Neuron (in vitro differentiated cells): ENCODE data around the gene AP2A2.
"Not testable (repeated sequence)": the region's sequence is repeated elsewhere in the genome, so short reads cannot be mapped to it uniquely, and the experiment has no call there.

Source experiments
- H2AFZ ChIP-seq: one replicate; pipeline ENCODE4 v1.6.1; 2013; ENCODE audit warnings: low read depth, mild to moderate bottlenecking, inconsistent platforms, low read length, moderate library complexity
- H3K27me3 ChIP-seq: one replicate; pipeline ENCODE4 v1.6.1; 2013; ENCODE audit warnings: low read length; ENCODE audit not compliant: insufficient read depth
- H3K36me3 ChIP-seq: one replicate; pipeline ENCODE4 v1.6.1; 2013; ENCODE audit warnings: low read length; ENCODE audit not compliant: insufficient read depth
- H3K4me1 ChIP-seq: one replicate; pipeline ENCODE4 v1.6.1; 2013; ENCODE audit warnings: low read length; ENCODE audit not compliant: insufficient read depth
- H3K4me3 ChIP-seq: 2 replicates; pipeline ENCODE4 v1.5.1; 2013; ENCODE audit warnings: mild to moderate bottlenecking, low read length, moderate library complexity
- H3K9me3 ChIP-seq: one replicate; pipeline ENCODE4 v1.6.1; 2013; ENCODE audit warnings: low read length

The AP2A2 gene

DNA sequence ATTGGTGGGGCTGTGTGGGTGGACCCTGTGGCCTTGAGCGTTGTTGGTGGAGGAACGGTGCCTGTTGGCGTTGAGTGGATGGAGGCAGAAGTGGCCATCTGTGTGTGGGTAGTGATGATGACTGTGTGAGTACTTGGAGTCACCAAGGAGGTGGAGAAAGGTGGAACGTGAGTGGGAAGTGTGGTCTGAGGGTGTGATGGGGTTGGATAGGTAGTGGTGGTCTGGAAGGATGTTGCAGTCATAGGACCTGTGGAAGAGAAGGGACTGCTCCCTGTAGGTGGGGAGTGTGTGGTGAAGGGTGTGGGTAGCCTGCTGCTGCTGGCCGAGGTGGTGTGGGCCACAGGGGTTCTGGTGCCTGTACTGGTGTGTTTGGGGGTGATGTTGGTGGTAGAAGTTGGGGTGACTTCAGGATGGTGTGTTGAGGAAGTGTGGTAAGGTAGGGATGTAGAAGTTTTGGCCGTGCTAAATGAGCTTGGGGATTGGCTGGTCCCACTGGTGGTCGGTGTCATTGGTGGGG lies 91.0 kb downstream of the AP2A2 start:
- H3K4me3 ChIP-seq = not testable (repeated sequence)

DNA sequence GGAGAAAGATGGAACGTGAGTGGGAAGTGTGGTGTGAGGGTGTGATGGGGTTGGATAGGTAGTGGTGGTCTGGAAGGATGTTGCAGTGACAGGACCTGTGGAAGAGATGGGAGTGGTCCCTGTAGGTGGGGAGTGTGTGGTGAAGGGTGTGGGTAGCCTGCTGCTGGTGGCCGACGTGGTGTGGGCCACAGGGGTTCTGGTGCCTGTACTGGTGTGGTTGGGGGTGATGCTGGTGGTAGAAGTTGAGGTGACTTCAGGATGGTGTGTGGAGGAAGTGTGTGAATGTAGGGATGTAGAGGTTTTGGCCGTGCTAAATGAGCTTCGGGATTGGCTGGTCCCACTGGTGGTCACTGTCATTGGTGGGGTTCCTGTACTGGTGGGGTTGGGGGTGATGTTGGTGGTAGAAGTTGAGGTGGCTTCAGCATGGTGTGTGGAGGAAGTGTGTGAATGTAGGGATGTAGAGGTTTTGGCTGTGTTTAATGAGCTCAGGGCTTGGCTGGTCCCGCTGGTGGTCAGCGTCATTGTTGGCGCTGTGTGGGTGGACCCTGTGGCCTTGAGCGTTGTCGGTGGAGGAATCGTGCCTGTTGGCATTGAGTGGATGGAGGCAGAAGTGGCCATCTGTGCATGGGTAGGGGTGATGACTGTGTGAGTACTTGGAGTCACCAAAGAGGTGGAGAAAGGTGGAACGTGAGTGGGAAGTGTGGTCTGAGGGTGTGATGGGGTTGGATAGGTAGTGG lies 91.8 kb downstream of the AP2A2 start:
- Histone ChIP-seq H2AFZ (no peak overlapping the region), H3K4me1 (no peaks in the 10 kb centered on the region), H3K4me3 (no peak overlapping the region), H3K36me3 (no peaks in the 10 kb centered on the region), H3K9me3 (peaks cover 8% of the 10 kb centered on the region), H3K27me3 (no peaks in the 10 kb centered on the region)

More for the DNA sequence above, 91.0 kb downstream of the AP2A2 start:
- not testable (repeated sequence) for H3K9me3 ChIP-seq, H2AFZ ChIP-seq, H3K36me3 ChIP-seq, H3K27me3 ChIP-seq, H3K4me1 ChIP-seq

DNA sequence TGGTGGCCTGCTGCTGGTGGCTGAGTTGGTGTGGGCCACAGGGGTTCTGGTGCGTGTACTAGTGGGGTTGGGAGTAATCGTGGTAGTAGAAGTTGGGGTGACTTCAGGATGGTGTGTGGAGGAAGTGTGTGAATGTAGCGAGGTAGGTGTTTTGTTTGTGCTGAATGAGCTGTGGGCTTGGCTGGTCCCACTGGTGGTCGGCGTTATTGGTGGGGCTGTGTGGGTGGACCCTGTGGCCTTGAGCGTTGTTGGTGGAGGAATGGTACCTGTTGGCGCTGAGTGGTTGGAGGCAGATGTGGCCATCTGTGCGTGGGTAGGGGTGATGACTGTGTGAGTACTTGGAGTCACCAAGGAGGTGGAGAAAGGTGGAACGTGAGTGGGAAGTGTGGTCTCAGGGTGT lies 92.4 kb downstream of the AP2A2 start:
- H3K4me3 ChIP-seq = no peak overlapping the region
- H2AFZ ChIP-seq = no peak overlapping the region
- no peaks in the 10 kb centered on the region for H3K36me3 ChIP-seq

DNA sequence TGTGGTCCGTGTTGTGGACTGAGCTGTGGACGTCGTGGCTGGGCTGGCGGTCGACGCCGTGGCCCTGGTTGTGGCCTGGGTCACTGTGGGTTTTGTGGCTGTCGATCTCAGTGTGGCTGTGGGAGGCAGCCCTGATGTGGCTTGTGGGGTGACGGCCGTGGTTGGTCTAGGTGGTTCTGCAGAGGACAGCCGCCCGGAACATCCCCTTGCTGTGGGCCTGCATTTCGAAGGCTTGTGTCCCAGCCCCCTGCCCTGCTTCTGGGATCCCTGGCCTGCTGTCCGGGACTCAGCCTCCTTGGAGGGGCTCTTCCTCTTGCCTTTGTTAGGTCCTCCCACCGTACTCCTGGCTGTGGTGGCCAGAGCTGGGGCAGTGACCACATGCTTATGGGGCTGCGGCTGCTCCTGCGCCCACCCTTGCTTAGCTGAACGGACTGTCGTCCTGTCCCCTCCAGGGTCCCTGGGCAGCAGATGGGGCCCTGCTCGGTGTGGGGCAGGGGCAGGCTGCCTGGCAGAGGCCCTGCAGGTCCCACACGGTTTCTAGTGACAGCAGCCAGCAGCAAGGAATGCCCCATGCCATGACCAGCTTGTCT lies 93.7 kb downstream of the AP2A2 start:
- H3K36me3 ChIP-seq = no peaks in the 10 kb centered on the region
- H3K9me3 ChIP-seq = peaks cover 8% of the 10 kb centered on the region
- H3K4me1 ChIP-seq = no peaks in the 10 kb centered on the region
- H3K27me3 ChIP-seq = no peaks in the 10 kb centered on the region
- H3K4me3 ChIP-seq = no peak overlapping the region
- H2AFZ ChIP-seq = no peak overlapping the region

More for the DNA sequence above, 92.4 kb downstream of the AP2A2 start:
- H3K4me1 ChIP-seq = no peaks in the 10 kb centered on the region
- H3K9me3 ChIP-seq = peaks cover 8% of the 10 kb centered on the region
- H3K27me3 ChIP-seq = no peaks in the 10 kb centered on the region

DNA sequence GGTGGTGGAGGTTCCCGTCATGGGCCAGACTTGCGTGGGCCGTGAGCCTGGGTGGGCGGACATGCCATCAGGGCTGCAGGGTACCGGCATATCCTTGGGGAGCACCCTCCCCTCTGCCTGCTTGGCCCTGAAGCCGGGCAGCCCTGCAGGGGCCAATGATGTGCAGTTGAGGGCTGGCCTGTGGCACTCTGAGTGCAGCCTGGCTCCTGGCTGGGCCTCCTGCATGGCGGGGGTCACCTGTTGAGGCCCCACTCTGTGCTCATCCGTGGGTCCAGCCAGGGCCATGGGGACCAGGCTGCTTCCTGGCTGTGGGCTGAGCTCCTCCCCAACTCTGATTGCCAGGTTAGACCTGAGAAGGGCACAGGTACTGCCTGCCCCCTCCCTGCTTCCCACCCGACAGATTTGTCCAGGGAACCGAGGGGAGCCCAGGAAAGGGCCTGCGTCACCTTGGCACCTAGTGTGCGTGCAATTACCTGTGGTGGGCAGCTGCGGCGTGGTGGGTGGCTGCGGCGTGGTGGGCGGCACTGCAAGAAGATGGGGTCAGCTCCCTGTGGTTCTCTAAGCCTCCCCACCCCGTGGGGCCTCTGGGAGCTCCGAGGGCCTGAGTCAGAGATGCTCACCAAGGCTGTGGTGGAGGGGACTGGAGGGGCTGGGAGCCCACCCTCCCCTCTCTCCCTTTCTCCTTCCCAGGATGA lies 94.7 kb downstream of the AP2A2 start:
- Histone ChIP-seq H3K27me3 (no peaks in the 10 kb centered on the region), H3K9me3 (peaks cover 8% of the 10 kb centered on the region), H2AFZ (no peak overlapping the region), H3K4me1 (no peaks in the 10 kb centered on the region), H3K36me3 (no peaks in the 10 kb centered on the region), H3K4me3 (no peak overlapping the region)

DNA sequence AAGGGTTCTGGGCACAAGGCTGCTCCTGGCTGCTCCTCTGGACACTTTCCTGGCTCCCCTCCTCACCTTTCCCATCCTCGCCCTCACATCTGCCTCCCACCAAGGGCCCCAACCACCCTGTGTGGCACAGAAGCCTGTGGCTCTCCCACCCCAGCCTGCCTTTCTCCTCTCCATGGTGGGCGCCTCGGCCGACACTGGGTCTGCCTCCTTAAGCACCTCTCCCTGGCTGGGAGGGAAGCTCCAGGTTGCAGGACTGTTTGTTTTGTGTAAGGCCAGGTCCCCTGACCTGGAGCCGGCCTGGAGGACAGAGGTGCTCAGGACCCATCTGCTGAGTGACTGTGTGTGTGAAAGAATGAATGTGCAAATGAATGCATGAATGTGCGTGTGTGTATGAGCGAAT lies 96.7 kb downstream of the AP2A2 start:
- H3K27me3 ChIP-seq = no peaks in the 10 kb centered on the region
- H2AFZ ChIP-seq = no peak overlapping the region
- H3K4me3 ChIP-seq = no peak overlapping the region
- no peaks in the 10 kb centered on the region for H3K4me1 ChIP-seq
- peaks cover 3% of the 10 kb centered on the region for H3K9me3 ChIP-seq
- H3K36me3 ChIP-seq = no peaks in the 10 kb centered on the region

DNA sequence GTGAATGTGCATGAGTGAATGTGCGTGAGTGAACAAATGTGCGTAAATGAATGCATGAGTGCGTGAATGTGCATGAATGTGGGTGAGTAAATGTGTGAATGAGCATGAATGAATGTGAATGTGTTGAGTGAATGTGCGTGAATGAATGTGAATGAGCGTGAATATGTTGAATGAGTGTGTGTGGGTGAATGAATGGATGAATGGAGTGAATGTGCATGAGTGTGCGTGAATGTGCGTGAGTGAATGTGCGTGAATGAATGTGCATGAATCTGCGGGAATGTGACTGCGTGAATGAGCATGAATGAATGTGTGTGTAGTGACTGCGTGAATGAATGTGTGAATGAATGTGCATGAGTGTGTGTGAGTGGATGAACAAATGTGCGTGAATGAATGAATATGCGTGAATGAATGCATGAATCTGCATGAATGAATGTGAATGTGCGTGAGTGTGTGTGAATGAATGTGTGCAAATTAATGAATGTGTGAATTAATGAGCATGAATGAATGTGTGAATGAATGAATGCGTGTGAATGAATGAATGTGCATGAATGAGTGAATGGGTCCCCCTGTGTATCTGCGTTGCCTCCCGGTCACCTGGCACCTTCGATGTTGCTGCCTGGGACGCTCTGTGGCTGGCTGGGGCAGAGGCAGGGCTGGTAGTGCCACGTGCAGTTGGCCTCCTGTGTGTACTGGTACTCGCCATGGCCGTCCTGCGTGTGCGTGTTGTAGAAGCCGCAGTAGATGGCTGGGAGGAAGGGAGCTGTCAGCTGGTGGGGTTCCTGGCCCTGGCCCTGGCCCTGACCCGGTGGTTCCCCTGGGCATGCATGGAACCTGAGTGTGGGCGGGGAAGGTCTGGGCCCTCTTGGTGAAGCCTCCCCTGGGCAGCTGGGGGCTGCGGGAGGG lies 97.5 kb downstream of the AP2A2 start:
- no peaks in the 10 kb centered on the region for H3K27me3 ChIP-seq
- no peak overlapping the region for H3K4me3 ChIP-seq
- no peak overlapping the region for H2AFZ ChIP-seq
- no peaks in the 10 kb centered on the region for H3K4me1 ChIP-seq
- H3K36me3 ChIP-seq = no peaks in the 10 kb centered on the region
- no peaks in the 10 kb centered on the region for H3K9me3 ChIP-seq

DNA sequence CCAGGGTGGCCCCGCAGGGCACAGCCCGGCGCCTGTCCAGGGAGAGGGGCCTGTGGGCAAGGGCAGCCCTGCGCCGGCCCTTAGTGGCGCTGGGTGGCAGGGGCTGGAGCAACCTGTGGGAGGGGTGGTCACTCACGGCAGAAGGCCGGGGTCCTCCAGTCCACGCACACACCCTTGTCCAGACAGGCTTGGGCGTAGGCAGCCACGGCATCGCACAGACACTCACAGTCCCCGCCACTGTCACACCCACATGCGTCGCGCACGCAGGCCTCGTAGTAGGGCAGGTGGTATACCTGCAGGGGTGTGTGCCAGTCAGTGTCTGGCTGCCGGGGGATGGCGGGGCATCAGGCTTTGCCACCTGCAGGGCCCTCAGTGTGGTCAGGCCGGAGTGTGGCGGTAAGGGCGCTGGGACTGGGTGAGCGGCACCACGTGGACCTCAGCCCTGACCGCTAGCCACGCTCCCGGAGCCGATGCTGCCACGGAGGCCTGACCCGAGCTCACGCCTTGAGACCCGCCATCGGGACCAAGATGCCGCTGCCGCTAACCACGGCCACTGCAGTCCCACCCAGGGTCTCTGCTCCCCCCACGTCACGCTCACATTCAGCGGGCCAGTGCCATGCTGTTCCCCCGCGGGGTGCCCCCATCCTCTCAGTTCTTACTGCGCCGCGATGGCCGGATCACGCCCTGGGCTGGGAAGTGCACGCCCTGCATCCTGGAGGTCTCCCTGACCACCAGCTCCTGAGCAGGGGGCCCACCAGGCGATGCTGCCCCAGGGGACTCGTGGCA lies 98.3 kb downstream of the AP2A2 start:
- no peaks in the 10 kb centered on the region for H3K36me3 ChIP-seq
- H3K4me3 ChIP-seq = no peak overlapping the region
- no peak overlapping the region for H2AFZ ChIP-seq
- H3K9me3 ChIP-seq = no peaks in the 10 kb centered on the region
- H3K4me1 ChIP-seq = no peaks in the 10 kb centered on the region
- no peaks in the 10 kb centered on the region for H3K27me3 ChIP-seq

DNA sequence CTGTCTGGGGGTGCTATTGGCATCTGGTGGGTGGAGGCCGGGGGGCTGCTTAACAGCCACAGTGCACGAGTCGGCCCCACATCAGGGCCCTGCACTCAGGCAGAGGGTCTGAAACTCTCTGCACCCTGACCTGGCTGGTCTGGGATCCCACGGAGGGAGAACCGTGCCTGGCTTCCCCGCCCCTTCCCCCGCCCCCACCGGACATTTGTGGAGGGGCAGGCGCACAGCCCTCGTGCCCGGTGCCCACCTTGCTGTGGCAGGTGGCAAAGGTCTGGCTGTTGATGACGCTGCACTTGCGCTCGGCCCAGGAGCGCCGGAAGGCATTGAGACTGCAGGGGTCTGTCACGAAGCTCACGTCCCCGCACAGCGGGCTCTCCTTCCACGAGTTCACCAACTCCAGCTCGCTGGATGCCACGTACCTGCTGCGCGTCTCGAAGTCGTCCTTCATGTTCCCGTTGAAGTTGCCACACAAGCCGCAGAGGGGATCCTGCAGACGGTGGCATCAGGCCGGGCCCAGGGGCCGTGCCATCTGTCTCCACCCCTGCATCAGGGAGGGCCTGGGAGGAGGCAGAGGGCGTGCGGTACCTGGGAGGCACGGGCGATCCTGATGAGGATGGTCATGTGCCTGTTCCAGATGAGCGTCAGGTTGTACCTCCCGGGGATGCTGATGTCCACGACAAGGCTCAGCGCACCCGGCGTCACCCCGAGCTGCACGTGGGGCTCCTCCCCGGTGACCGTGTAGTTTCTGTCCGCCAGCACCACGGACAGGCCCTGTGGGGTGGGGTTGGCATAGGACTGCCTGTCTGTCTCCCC lies 99.1 kb downstream of the AP2A2 start:
- no peaks in the 10 kb centered on the region for H3K27me3 ChIP-seq
- H2AFZ ChIP-seq = no peak overlapping the region
- no peak overlapping the region for H3K4me3 ChIP-seq
- H3K36me3 ChIP-seq = no peaks in the 10 kb centered on the region
- no peaks in the 10 kb centered on the region for H3K9me3 ChIP-seq
- H3K4me1 ChIP-seq = no peaks in the 10 kb centered on the region

DNA sequence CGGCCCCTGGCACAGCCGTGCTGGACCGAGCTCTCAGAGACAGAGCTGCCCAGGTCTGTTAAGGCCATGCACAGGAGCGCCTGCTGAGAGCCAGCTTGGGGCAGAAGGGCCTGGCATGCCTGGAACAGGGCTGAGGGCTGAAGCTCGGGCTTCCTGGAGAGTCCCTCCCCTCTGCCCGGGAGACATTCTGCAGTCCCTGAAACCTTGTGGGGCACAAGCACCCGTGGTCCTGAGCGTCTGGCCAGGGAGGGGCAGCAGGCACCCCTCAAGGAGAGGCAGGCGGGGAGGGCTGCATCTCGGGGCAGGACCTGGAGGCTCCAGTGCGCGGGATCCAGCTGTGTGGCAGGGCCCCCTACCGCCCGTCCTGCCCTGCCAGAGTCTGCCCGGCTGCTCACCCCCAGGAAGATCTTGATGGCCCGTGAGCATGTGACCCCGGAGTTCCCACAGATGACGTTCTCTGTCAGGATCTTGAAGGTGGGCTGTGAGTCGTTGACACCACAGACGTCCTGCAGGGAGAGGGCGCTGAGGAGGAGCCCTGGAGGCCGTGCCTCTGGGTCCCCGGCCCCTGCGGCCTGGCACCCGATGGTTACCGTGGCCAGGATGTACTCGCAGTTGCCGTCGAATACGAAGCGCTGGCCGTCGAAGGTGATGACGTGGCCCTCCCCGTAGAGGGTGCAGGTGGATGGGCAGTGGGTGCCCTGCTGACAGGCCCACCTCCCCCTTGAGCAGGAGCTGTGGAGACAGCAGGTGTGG lies 99.9 kb downstream of the AP2A2 start:
- Histone ChIP-seq H2AFZ (no peak overlapping the region), H3K36me3 (no peaks in the 10 kb centered on the region), H3K27me3 (no peaks in the 10 kb centered on the region), H3K4me1 (no peaks in the 10 kb centered on the region), H3K4me3 (no peak overlapping the region), H3K9me3 (no peaks in the 10 kb centered on the region)

DNA sequence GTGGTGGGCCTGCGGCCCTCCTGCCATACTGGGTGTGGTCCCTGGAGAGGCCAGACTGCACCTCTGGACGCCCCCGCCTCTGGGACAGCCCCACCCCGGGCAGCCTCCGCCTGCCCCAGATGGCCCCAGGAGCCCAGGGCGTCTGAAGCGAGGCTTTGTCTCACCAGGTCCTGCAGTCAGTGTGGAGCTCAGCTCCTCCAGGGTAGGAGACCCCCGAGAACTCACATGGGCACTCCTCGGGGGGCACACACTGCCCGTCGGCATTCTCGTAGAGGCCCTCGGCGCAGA lies 100.4 kb downstream of the AP2A2 start:
- Histone ChIP-seq H3K4me3 (no peak overlapping the region), H3K4me1 (no peaks in the 10 kb centered on the region), H3K36me3 (no peaks in the 10 kb centered on the region), H3K9me3 (no peaks in the 10 kb centered on the region), H2AFZ (no peak overlapping the region), H3K27me3 (no peaks in the 10 kb centered on the region)
